ENCODE data around the gene ARCN1. TPM values are rescaled to one million over a fixed set of nuclear protein-coding genes. Genes with fewer than 3 reads are reported as not detected.
A peak's percentile ranks its signal among the peaks of the same experiment; 100 is the strongest.

The ARCN1 gene
- total and polyA plus RNA-seq, 9 of the 15 experiments (the other 6 are each of a cell fraction or from before 2014, with no cell fraction given), result 30.0 to 224 (median 76.4) TPM

- FAIRE-seq, result no peak
- intact Hi-C loops (cut with micrococcal nuclease) (no loop called here), in situ Hi-C loops (cut with MboI) (no loop called here)
- Histone ChIP-seq H3K4me3 (no peak within 1 kb of the TSS), H3K4me2 (ENCODE audit: insufficient read depth, low read length) (no peak within 1 kb of the TSS), H2AFZ (ENCODE audit: low read depth, low read length) (no peak within 1 kb of the TSS), H4K20me1 (replicated peaks; ENCODE audit: control insufficient read depth, insufficient read depth, low read length) (no peaks in the 10 kb centered on the region; the same call in 1 of the 2 replicates), H3K9me3 (replicated peaks; ENCODE audit: control insufficient read depth, insufficient read depth, low read depth, low read length) (no peaks in the 10 kb centered on the region), H3K27me3 (ENCODE audit: control insufficient read depth in 2 of 2, insufficient read depth in 2 of 2, low read length in 2 of 2) (no peaks in the 10 kb centered on the region), H3K27ac (ENCODE audit: extremely low read depth, low read depth, low read length) (no peak within 1 kb of the TSS), H3K79me2 (ENCODE audit: control insufficient read depth, insufficient read depth, low read length) (no peaks in the 10 kb centered on the region; the same call in 2 of the 3 replicates), H3K36me3 (ENCODE audit: control insufficient read depth, insufficient read depth, low read length) (peaks cover 31% of the 10 kb centered on the region), H3K9me1 (ENCODE audit: control insufficient read depth, insufficient read depth, low read length) (no peaks in the 10 kb centered on the region), H3K4me1 (replicated peaks in 1 of 2; ENCODE audit: control insufficient read depth in 2 of 2, insufficient read depth in 2 of 2, low read length in 2 of 2) (peaks cover 9 to 31% of the 10 kb centered on the region in 2 experiments; a peak in 4 of 5 replicates), H3K9ac (ENCODE audit: insufficient read depth in 1 of 2, low read depth in 2 of 2, low read length in 2 of 2) (no peak within 1 kb of the TSS)
- TF ChIP-seq POLR2AphosphoS2 (IDR thresholded peaks at IDR 0.05; ENCODE audit: low read length), result 0 out of 2 replicates have a peak, but pooled peaks have one; percentile 59
- TF ChIP-seq PURB (CRISPR knock-in tag; IDR thresholded peaks at IDR 0.05; ENCODE audit: low read depth), result no peak
- no peak for TF ChIP-seq PREB (CRISPR knock-in tag; IDR thresholded peaks at IDR 0.05)
- 0 out of 2 replicates have a peak, but pooled peaks have one; percentile 27 for TF ChIP-seq POLR2A (conservative IDR thresholded peaks at IDR 0.05)
- TF ChIP-seq, protein P1, sequence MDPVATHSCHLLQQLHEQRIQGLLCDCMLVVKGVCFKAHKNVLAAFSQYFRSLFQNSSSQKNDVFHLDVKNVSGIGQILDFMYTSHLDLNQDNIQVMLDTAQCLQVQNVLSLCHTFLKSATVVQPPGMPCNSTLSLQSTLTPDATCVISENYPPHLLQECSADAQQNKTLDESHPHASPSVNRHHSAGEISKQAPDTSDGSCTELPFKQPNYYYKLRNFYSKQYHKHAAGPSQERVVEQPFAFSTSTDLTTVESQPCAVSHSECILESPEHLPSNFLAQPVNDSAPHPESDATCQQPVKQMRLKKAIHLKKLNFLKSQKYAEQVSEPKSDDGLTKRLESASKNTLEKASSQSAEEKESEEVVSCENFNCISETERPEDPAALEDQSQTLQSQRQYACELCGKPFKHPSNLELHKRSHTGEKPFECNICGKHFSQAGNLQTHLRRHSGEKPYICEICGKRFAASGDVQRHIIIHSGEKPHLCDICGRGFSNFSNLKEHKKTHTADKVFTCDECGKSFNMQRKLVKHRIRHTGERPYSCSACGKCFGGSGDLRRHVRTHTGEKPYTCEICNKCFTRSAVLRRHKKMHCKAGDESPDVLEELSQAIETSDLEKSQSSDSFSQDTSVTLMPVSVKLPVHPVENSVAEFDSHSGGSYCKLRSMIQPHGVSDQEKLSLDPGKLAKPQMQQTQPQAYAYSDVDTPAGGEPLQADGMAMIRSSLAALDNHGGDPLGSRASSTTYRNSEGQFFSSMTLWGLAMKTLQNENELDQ (CRISPR knock-in tag; IDR thresholded peaks at IDR 0.05; ENCODE audit: borderline replicate concordance), result no peak
- no peak for TF ChIP-seq ZC3H11A (IDR thresholded peaks at IDR 0.05; ENCODE audit: low read depth, low read length)
- ChIA-PET CTCF (ENCODE audit: low intra/inter-chr PET ratio) (no interaction called here), POLR2A (interaction anchor here (1.2 to 1.7 kb wide), 2 partner anchors 13 to 129 kb away, joined by 3 to 7 read pairs; no protein-coding TSS in a partner anchor)
- BruUV-seq (replicated peaks), result no TSS peak
- WGBS (ENCODE audit: insufficient coverage, low coverage, missing lambda C conversion rate), result 22% methylated on average over 2 of the region's 3 CpGs
- DNase-seq (ENCODE audit: extremely low read depth in 1 of 4, low spot score in 3 of 4), result peak in 1 of 4 experiments; percentile 23
- ATAC-seq, result no peak
Measured at GRCh38 chr11:118527109-118527508, 45.1 kb upstream of the ARCN1 start, which contains the start of gene TTC36. Gene TTC36, plus strand, starts transcription at chr11:118527474. Its CDS starts 21 bp downstream, at chr11:118527495.

Data from K562 (cell line).